Stomach smooth muscle (tissue), 2 donors: ENCODE results near the gene UBAP2.
A peak's percentile ranks its signal among the peaks of the same experiment; 100 is the strongest.

Source experiments
- H3K27ac ChIP-seq: one replicate; pipeline ENCODE4 v1.7.0; 2013; ENCODE audit warnings: mild to moderate bottlenecking, low read length, inconsistent platforms
- H3K27me3 ChIP-seq, 2 donors: one replicate each; pipeline ENCODE4 v1.7.0; 2013; ENCODE audit warnings: low read length in 2 of 2; ENCODE audit not compliant: insufficient read depth in 2 of 2, control insufficient read depth in 1 of 2
- H3K36me3 ChIP-seq, 2 donors: one replicate each; pipeline ENCODE4 v1.7.0; 2013; ENCODE audit warnings: low read length in 2 of 2; ENCODE audit not compliant: control insufficient read depth in 2 of 2, insufficient read depth in 2 of 2
- H3K4me1 ChIP-seq: one replicate; pipeline ENCODE4 v1.7.0; 2013; ENCODE audit warnings: low read length; ENCODE audit not compliant: control insufficient read depth, insufficient read depth
- H3K4me3 ChIP-seq, 2 donors: one replicate each; pipeline ENCODE4 v1.7.0; 2013; ENCODE audit warnings: low read length in 2 of 2
- H3K9ac ChIP-seq, 2 donors: one replicate each; pipeline ENCODE4 v1.7.0; 2013; ENCODE audit warnings: low read length in 2 of 2, mild to moderate bottlenecking in 1 of 2
- H3K9me3 ChIP-seq, 2 donors: one replicate each; pipeline ENCODE4 v1.7.0; 2013; ENCODE audit warnings: low read length in 2 of 2; ENCODE audit not compliant: control insufficient read depth in 2 of 2
- donor health status: healthy.
- donor health status: Pancreatic carcinoma.

UBAP2 gene

DNA sequence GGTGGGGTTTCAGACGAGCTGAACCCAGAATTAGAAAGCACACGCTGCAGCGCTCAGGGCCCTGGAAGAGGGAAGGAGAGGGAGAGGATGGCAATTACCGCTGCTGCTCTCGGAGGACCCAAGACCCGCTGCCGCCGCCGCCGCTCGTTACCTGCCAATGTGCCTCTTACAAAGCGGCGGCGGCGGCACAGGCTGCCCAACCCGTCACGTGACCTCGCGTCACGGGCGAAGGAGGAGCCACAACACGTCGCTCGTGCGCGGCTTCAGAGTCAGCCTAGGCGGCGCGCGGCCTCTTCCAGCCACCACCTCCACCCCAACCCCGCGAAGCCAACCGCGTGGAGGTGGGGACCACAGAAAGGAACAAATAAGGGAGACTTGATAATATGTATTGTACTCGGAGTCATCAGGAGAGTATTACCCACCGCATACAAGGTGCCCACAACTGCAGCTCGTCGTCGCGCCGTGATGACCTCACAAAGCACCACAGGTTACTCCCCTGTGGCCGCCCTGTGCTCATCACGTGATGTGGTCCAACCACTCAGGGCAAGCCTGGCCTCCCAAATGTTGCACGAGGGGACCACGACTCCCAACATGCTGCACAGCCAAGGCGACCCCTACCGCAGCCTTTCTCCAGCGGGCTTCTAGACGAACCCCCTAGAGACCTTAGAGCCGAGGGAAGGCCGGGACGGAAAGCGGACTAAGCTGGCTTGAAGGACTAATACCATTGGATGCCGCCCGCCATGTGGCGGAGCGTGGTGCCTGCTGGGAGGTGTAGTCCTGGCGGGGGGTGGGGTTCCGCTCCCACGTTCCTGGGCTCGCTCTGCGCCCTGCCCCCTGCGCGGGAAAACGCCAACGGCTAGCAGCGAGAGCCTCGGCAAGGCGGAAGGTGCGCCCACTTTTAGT, at the start of gene UBAP2:
UBAP2 (minus strand) TSS at position 161 of the 903 bp plus-strand sequence. CDS start 31,739 bp downstream, outside the sequence.
- Histone ChIP-seq H3K27ac (peak within 1 kb of the TSS; percentile 94), H3K9me3 (no peaks in the 10 kb centered on the region), H3K4me1 (peaks cover 18% of the 10 kb centered on the region), H3K27me3 (no peaks in the 10 kb centered on the region), H3K9ac (peak within 1 kb of the TSS; percentile 92 to 95), H3K36me3 (no peaks in the 10 kb centered on the region), H3K4me3 (peak within 1 kb of the TSS; percentile 83 to 93)

GRCh38 chr9:34098307-34098706, 49.6 kb upstream of the UBAP2 start:
- Histone ChIP-seq H3K27me3 (no peaks in the 10 kb centered on the region), H3K9ac (no peak overlapping the region), H3K9me3 (no peaks in the 10 kb centered on the region), H3K4me3 (no peak overlapping the region), H3K36me3 (peaks cover 41 to 46% of the 10 kb centered on the region in 2 donors), H3K4me1 (no peaks in the 10 kb centered on the region), H3K27ac (no peak overlapping the region)

DNA sequence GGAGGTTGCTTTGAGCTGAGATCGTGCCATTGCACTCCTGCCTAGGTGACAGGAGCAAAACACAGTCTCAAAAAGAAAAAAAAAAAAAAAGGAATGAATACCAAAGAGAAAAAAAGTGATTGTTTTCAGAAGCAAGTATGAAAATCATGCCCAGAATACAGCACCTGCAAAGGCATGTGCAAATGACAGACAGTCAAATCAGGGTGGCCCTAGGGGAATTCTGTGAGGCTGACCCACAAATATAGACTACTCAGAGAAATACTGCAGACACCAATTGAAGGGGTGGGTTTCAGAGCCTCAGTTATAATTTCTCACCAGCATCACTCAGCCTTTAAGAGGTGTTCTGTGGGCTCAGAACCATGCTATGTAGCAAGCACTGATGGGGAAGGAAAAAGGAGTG, 49.2 kb upstream of the UBAP2 start:
- Histone ChIP-seq H3K4me1 (no peaks in the 10 kb centered on the region), H3K4me3 (no peak overlapping the region), H3K27ac (no peak overlapping the region), H3K36me3 (peaks cover 43 to 51% of the 10 kb centered on the region in 2 donors), H3K9me3 (no peaks in the 10 kb centered on the region), H3K27me3 (no peaks in the 10 kb centered on the region), H3K9ac (no peak overlapping the region)

GRCh38 chr9:34096751-34097150, 48.1 kb upstream of the UBAP2 start:
- Histone ChIP-seq H3K27ac (no peak overlapping the region), H3K9me3 (no peaks in the 10 kb centered on the region), H3K27me3 (no peaks in the 10 kb centered on the region), H3K4me3 (no peak overlapping the region), H3K9ac (no peak overlapping the region), H3K36me3 (peaks cover 40 to 44% of the 10 kb centered on the region in 2 donors), H3K4me1 (no peaks in the 10 kb centered on the region)

DNA sequence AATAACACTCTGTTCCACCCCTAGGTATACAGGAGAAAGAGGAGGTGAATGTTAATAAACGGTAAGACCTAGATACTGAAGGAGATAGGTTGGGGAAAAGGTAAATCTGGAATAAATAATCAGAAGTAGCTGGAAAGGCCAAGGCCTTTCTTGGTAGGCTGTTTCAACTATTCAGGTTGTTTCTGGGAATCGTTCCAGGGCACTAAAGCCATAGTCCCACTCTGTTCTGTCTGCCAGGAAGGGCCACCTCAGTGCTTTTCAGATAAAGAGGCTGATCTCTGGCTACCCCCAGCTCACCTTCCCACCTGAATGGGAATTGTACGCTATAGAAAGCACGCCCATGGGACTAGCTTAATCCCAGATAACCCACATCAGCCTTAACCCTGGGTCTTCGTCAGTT, 44.9 kb upstream of the UBAP2 start:
- H3K27me3 ChIP-seq: no peaks in the 10 kb centered on the region
- no peaks in the 10 kb centered on the region for H3K4me1 ChIP-seq
- H3K4me3 ChIP-seq: no peak overlapping the region
- H3K36me3 ChIP-seq: peaks cover 46 to 55% of the 10 kb centered on the region in 2 donors
- H3K9me3 ChIP-seq: no peaks in the 10 kb centered on the region
- no peak overlapping the region for H3K27ac ChIP-seq
- H3K9ac ChIP-seq: no peak overlapping the region

- Histone ChIP-seq H3K9ac (no peak overlapping the region), H3K4me1 (peaks cover 6% of the 10 kb centered on the region), H3K27ac (no peak overlapping the region), H3K27me3 (no peaks in the 10 kb centered on the region), H3K9me3 (no peaks in the 10 kb centered on the region), H3K4me3 (no peak overlapping the region), H3K36me3 (peaks cover 43 to 54% of the 10 kb centered on the region in 2 donors)
Measured at GRCh38 chr9:34089311-34089710, 40.6 kb upstream of the UBAP2 start.

DNA sequence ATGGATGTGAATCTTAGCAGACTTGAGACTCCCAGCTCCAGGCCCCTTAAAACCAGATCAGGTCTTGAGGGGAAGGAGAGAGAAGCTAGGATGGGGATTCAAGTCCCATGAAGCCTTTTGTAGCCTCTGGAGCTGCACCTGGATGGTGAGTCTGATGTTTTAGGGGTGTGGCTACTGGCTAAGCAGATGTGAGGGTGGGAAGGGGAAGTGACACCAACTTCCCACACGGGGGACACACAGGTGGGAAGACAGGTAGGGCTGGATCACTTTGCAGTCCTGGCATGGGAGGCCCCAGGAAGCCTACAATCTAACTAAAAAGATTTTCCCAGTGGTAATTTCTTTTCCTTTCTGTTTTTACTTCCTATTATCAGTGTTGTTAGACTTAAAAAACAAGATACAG, 38.7 kb upstream of the UBAP2 start:
- Histone ChIP-seq H3K4me3 (no peak overlapping the region), H3K36me3 (peaks cover 31 to 42% of the 10 kb centered on the region in 2 donors), H3K4me1 (peaks cover 7% of the 10 kb centered on the region), H3K9ac (no peak overlapping the region), H3K9me3 (no peaks in the 10 kb centered on the region), H3K27me3 (no peaks in the 10 kb centered on the region), H3K27ac (no peak overlapping the region)

- H3K9ac ChIP-seq: no peak overlapping the region
- H3K4me1 ChIP-seq: peaks cover 7% of the 10 kb centered on the region
- H3K4me3 ChIP-seq: no peak overlapping the region
- H3K36me3 ChIP-seq: peaks cover 31 to 38% of the 10 kb centered on the region in 2 donors
- no peak overlapping the region for H3K27ac ChIP-seq
- no peaks in the 10 kb centered on the region for H3K9me3 ChIP-seq
- no peaks in the 10 kb centered on the region for H3K27me3 ChIP-seq
Measured at GRCh38 chr9:34086864-34087263, 38.2 kb upstream of the UBAP2 start.

DNA sequence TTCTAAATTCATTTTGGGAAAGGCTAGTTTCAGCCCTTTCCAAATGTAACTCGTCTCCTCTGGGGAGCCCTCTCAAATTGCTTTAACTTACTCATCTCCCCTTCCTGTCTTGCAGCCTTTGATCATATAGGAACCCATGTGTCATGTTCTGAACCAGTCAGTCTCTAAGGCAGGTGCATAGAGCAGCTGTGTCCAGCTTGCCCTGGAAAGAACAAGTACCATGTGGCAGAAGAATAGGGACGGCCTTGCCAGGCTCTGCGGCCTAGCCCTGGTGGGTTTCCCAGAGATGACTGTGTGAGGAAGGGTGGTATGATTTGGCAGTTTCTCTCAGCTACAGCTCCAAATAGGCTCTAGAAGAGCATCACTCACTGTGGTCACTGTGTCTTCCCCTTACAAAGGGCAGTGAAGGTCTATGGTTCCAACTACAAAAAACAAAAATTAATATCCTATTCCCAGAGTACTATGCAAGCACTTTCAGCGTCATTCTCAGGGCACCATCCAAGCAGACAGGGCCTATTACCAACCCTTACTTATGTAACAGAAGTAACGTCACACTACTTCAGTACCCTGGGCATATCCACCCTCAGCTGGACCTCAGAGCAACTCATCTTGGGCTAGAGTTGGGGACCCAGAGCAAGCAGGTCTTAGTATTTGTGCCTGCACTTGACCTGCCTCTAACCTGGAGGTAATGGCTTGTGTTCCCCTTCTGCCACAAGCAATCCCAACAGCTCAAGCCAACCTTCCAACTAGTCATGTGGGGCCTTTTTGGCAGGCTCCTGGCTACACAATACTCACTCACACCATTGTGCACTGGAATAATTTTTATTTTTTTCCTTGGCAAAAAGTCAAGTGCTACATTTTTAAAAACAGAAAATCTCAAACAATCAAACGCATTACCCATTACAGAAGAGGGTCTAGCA, 37.2 kb upstream of the UBAP2 start:
- H3K4me1 ChIP-seq: peaks cover 7% of the 10 kb centered on the region
- H3K27me3 ChIP-seq: no peaks in the 10 kb centered on the region
- no peaks in the 10 kb centered on the region for H3K9me3 ChIP-seq
- H3K36me3 ChIP-seq: peaks cover 29 to 37% of the 10 kb centered on the region in 2 donors
- H3K9ac ChIP-seq: no peak overlapping the region
- H3K4me3 ChIP-seq: no peak overlapping the region
- H3K27ac ChIP-seq: peak overlapping the region; percentile 19

GRCh38 chr9:34084562-34084961, 35.9 kb upstream of the UBAP2 start:
- Histone ChIP-seq H3K9ac (no peak overlapping the region), H3K27ac (peak overlapping the region; percentile 19), H3K9me3 (no peaks in the 10 kb centered on the region), H3K27me3 (no peaks in the 10 kb centered on the region), H3K4me3 (no peak overlapping the region), H3K36me3 (peaks cover 25 to 31% of the 10 kb centered on the region in 2 donors), H3K4me1 (peaks cover 7% of the 10 kb centered on the region)
